ENCODE results near the gene PHACTR1. TPM values are rescaled to one million over a fixed set of nuclear protein-coding genes. Genes with fewer than 3 reads are reported as not detected.

PHACTR1 gene
- 0.10 and 0.12 TPM in 2 replicates for polyA plus RNA-seq (2012; rRNA removed)
- 0.18 and 0.33 TPM in 2 replicates for polyA plus RNA-seq (2012; cell fraction: cytosol; rRNA removed)
- polyA plus RNA-seq (2012; cell fraction: nucleus; rRNA removed): 0.21 and 0.36 TPM in 2 replicates

- Histone ChIP-seq H3K9me3 (no peaks in the 10 kb centered on the region), H3K4me3 (ENCODE audit: low read depth in 2 of 2, low read length in 1 of 2) (0 out of 4 replicates have a peak within 1 kb of the TSS, but pooled peaks of 1 of the 2 experiments have one; percentile 23)
- CTCF ChIA-PET: interaction anchor here (0.7 to 1.2 kb wide), 4 partner anchors 12 to 176 kb away, joined by 3 to 4 read pairs (median 4); no protein-coding TSS in a partner anchor
Observed at GRCh38 chr6:12716298-12716916, at the start of gene PHACTR1. Gene PHACTR1 (plus strand): TSS chr6:12716767.

More at GRCh38 chr6:12716298-12716916, at the start of gene PHACTR1:
- 69% methylated on average over 10 of the region's 10 CpGs for WGBS (ENCODE audit: low lambda C conversion rate)
- POLR2A ChIA-PET: no interaction called here
- Histone ChIP-seq H3K4me2 (peak within 1 kb of the TSS; percentile 40; the same call in 1 of the 2 replicates), H3K9me2 (no peaks in the 10 kb centered on the region), H3K27me3 (ENCODE audit: insufficient read depth) (no peaks in the 10 kb centered on the region), H3K79me2 (ENCODE audit: insufficient read depth) (no peaks in the 10 kb centered on the region), H2AFZ (ENCODE audit: low read depth) (no peak within 1 kb of the TSS), H3K9ac (no peak within 1 kb of the TSS), H3K4me1 (ENCODE audit: control insufficient read depth in 1 of 2, insufficient read depth in 2 of 2, low read depth in 1 of 2, low read length in 1 of 2) (peaks cover 0 to 7% of the 10 kb centered on the region in 2 experiments; a peak in 2 of 4 replicates), H4K20me1 (ENCODE audit: insufficient read depth) (no peaks in the 10 kb centered on the region), H3K36me3 (replicated peaks in 1 of 2; ENCODE audit: control insufficient read depth in 1 of 2, insufficient read depth in 2 of 2, low read length in 1 of 2) (no peaks in the 10 kb centered on the region), H3K27ac (ENCODE audit: low read depth in 2 of 2, low read length in 1 of 2) (no peak within 1 kb of the TSS), H3F3A (replicated peaks; ENCODE audit: insufficient read depth) (no peaks in the 10 kb centered on the region)
- TF ChIP-seq, protein P1, sequence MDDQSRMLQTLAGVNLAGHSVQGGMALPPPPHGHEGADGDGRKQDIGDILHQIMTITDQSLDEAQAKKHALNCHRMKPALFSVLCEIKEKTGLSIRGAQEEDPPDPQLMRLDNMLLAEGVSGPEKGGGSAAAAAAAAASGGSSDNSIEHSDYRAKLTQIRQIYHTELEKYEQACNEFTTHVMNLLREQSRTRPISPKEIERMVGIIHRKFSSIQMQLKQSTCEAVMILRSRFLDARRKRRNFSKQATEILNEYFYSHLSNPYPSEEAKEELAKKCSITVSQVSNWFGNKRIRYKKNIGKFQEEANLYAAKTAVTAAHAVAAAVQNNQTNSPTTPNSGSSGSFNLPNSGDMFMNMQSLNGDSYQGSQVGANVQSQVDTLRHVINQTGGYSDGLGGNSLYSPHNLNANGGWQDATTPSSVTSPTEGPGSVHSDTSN (IDR thresholded peaks at IDR 0.05): no peak
- TF ChIP-seq SMC3 (IDR thresholded peaks at IDR 0.05; ENCODE audit: low read depth, low read length): no peak
- no peak for TF ChIP-seq FOXM1 (IDR thresholded peaks at IDR 0.05; ENCODE audit: low read depth)
- no peak for TF ChIP-seq TAF1 (IDR thresholded peaks at IDR 0.05; ENCODE audit: borderline replicate concordance, low read depth, low read length)
- TF ChIP-seq CHD2 (IDR thresholded peaks at IDR 0.05; ENCODE audit: low read length, partially characterized antibody): no peak
- no peak for TF ChIP-seq RAD21 (IDR thresholded peaks at IDR 0.05; ENCODE audit: low read length)
- no peak for TF ChIP-seq TCF12 (IDR thresholded peaks at IDR 0.05)
- no peak for TF ChIP-seq CTCF (IDR thresholded peaks at IDR 0.05)
- TF ChIP-seq FOXJ3 (CRISPR knock-in tag; IDR thresholded peaks at IDR 0.05): no peak
- TF ChIP-seq EZH2phosphoT487 (IDR thresholded peaks at IDR 0.05; ENCODE audit: borderline replicate concordance, low read depth): no peak
- TF ChIP-seq ELF1 (IDR thresholded peaks at IDR 0.05): no peak
- no peak for TF ChIP-seq IRF3 (IDR thresholded peaks at IDR 0.05; ENCODE audit: low read depth, low read length)
- TF ChIP-seq NRF1 (IDR thresholded peaks at IDR 0.05; ENCODE audit: low read depth, low read length): no peak
- TF ChIP-seq MXI1 (IDR thresholded peaks at IDR 0.05; ENCODE audit: low read depth, low read length): no peak
- TF ChIP-seq RCOR1 (IDR thresholded peaks at IDR 0.05; ENCODE audit: low read length): no peak
- TF ChIP-seq GABPA (IDR thresholded peaks at IDR 0.05; ENCODE audit: low read depth): no peak
- no peak for DNase-seq

Measured in SK-N-SH (cell line).